Choroid plexus epithelial cell (primary cell): ENCODE results near the gene FYB1.
A peak's percentile ranks its signal among the peaks of the same experiment; 100 is the strongest.

Experiments used
- DNase-seq: peaks from one replicate; pipeline ENCODE4 v3.0.0-alpha.2; 2010; ENCODE audit warnings: low read depth
- H3K4me3 ChIP-seq: 2 replicates; pipeline ENCODE4 v1.5.1; 2011; ENCODE audit warnings: low read depth, mild to moderate bottlenecking, control low read depth, low read length, moderate library complexity
- TF ChIP-seq, protein P1 (sequence below): conservative IDR thresholded peaks from 2 replicates; pipeline ENCODE4 v1.5.1; 2011; ENCODE audit warnings: low read depth, mild to moderate bottlenecking, control low read depth, inconsistent platforms, low read length, moderate library complexity

Gene FYB1

DNA sequence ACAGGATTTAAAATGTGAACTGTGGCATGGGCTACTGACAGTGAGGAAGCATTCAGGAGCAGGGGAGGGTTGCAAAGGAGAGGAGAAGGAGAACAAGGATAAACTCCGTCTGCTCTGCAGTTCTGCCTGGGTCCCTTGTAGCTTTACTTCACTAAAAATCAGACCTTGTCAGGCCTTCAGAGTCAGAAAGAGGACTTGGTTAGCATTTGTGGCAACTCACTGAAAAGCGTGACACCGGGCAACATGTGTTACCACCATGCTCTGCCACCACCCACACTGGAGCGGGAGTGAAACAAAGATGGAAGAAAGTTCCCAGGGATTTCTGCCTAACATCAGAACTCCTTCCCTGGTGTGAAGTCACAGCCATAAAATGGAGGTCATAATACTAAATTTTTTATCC is 19.3 kb downstream of the FYB1 start:
- DNase-seq = no peak
- TF ChIP-seq, protein P1, sequence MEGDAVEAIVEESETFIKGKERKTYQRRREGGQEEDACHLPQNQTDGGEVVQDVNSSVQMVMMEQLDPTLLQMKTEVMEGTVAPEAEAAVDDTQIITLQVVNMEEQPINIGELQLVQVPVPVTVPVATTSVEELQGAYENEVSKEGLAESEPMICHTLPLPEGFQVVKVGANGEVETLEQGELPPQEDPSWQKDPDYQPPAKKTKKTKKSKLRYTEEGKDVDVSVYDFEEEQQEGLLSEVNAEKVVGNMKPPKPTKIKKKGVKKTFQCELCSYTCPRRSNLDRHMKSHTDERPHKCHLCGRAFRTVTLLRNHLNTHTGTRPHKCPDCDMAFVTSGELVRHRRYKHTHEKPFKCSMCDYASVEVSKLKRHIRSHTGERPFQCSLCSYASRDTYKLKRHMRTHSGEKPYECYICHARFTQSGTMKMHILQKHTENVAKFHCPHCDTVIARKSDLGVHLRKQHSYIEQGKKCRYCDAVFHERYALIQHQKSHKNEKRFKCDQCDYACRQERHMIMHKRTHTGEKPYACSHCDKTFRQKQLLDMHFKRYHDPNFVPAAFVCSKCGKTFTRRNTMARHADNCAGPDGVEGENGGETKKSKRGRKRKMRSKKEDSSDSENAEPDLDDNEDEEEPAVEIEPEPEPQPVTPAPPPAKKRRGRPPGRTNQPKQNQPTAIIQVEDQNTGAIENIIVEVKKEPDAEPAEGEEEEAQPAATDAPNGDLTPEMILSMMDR = no peak
- H3K4me3 ChIP-seq = no peak overlapping the region

DNA sequence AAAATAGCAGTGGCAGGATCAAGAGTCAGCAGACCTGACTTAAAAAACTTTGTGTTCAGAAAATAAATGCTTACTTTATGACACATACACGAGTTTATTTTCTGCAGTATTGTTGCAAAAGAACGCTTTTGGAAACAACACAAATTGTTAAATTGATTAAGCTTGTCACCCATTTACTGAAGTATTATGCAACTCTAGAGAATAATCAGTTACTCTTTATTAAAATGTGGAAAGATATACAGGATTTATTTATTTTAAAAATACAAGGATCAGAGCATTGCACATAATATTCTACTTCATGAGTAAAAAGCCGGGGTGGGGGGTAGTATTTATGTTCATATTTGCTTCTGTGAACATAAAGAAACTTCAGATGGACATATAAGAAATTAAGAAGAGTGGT is 20.0 kb downstream of the FYB1 start:
- no peak overlapping the region for H3K4me3 ChIP-seq
- DNase-seq = no peak
- TF ChIP-seq, protein P1 = no peak

DNA sequence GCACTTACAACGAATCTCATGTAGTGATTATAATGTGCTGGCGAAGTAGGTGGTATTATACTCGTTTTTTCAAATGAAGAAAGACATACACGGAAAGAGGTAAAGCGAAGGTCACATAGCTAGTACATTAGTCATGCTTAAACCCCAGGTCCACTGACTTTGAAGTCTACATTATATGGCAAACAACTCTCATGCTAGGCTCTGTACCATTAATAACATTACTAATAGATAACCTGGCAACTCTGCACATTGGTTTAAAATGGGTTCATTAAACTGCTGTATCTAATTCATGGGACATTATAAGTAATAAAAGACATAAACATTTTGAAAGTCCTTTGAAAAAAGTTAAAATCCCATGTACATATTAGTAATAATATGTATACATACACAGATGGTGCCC is 21.2 kb downstream of the FYB1 start:
- TF ChIP-seq, protein P1 = no peak
- DNase-seq = peak; percentile 83
- no peak overlapping the region for H3K4me3 ChIP-seq

DNA sequence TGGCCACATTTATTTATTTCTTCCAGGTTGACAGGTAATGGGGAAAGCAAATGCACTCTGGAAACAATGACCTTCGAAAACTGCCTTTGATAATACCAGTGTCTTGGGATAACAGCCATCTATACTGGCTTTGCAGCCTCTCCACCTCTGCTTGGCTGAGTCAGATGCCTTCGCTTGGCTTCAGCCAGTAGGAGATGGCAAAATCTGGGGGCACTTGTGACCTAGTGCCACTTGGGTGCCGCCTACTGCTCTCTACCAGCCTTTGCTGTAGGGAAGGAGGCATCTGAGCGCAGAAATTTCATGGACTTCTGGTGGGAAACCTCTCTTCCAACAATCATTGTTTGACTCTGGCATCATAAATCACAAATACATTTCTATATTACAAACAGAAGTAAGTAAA is 21.8 kb downstream of the FYB1 start:
- H3K4me3 ChIP-seq = no peak overlapping the region
- no peak for DNase-seq
- TF ChIP-seq, protein P1 = no peak

- no peak overlapping the region for H3K4me3 ChIP-seq
- TF ChIP-seq, protein P1 = no peak
- no peak for DNase-seq
Observed at GRCh38 chr5:39195198-39195826, 24.1 kb downstream of the FYB1 start.

DNA sequence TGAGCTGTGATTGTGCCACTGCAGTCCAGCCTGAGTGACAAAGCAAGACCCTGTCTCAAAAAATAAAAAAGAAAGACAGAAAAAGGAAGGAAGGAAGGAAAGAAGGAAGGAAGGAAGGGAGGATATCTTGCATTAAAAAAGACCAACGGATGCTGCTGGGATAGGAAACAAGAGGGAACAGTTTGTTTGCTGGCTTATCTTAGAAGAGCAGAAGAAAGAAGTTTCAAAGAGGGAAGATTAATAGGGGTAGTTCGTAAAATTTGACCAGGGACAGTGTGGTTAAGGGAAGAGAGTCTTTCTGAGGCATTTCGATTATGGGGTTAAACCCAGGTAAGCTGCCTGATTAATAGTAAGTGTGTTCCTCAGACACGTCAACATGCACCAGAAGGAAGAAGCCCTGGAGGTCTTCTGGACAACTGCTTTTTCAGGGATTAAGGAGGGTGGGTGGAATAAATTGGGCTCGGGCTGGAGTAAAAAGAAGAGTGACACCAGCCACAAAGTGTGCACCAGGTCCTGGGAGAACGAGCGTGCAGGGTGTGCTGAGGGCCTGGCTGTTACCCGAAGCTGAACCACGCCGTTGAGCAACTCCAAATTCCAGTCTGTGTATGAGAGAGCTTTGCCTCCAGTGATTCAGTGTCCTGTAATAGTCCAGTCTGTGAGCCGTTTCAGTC is 24.8 kb downstream of the FYB1 start:
- peak; percentile 97 for DNase-seq
- H3K4me3 ChIP-seq = no peak overlapping the region
- TF ChIP-seq, protein P1 = no peak
